ENCODE measurements around the gene ZNF692. TPM values are rescaled to one million over a fixed set of nuclear protein-coding genes. Genes with fewer than 3 reads are reported as not detected.

ZNF692 gene
- total RNA-seq, 4 donors from 2014 or later: 21.2 to 43.5 (median 29.2) TPM

- intact Hi-C loops (cut with DNase I; ENCODE audit: low total_unique reads): no loop called here
- Histone ChIP-seq H3K9me3 (no peaks in the 10 kb centered on the region), H3K27me3 (no peaks in the 10 kb centered on the region), H3K27ac (peak overlapping the region in 1 of 2 donors; percentile 95), H3K36me3 (no peaks in the 10 kb centered on the region), H3K4me3 (no peak overlapping the region), H3K4me1 (peaks cover 0 to 7% of the 10 kb centered on the region in 2 donors)
- no peak for TF ChIP-seq CTCF (IDR thresholded peaks at IDR 0.05)
- DNase-seq: no peak
Measured at GRCh38 chr1:248857201-248857600, 1.7 kb downstream of the ZNF692 start.

- Histone ChIP-seq H3K4me3 (no peak overlapping the region), H3K4me1 (peaks cover 0 to 7% of the 10 kb centered on the region in 2 donors), H3K36me3 (no peaks in the 10 kb centered on the region), H3K27me3 (no peaks in the 10 kb centered on the region), H3K9me3 (no peaks in the 10 kb centered on the region), H3K27ac (no peak overlapping the region)
- TF ChIP-seq CTCF (IDR thresholded peaks at IDR 0.05): no peak
- TF ChIP-seq POLR2A (IDR thresholded peaks at IDR 0.05): no peak
- DNase-seq: no peak
- intact Hi-C loops (cut with DNase I; ENCODE audit: low total_unique reads): no loop called here
Measured at GRCh38 chr1:248856176-248856575, 2.7 kb downstream of the ZNF692 start.

GRCh38 chr1:248855580-248855979 is 3.3 kb downstream of the ZNF692 start:
- intact Hi-C loops (cut with DNase I; ENCODE audit: low total_unique reads): no loop called here

GRCh38 chr1:248853663-248854375 is 5.1 kb downstream of the ZNF692 start:
- intact Hi-C loops (cut with DNase I; ENCODE audit: low total_unique reads): no loop called here
- no peaks in the 10 kb centered on the region for H3K9me3 ChIP-seq
- no peaks in the 10 kb centered on the region for H3K36me3 ChIP-seq
- H3K27me3 ChIP-seq: no peaks in the 10 kb centered on the region
- TF ChIP-seq POLR2A (IDR thresholded peaks at IDR 0.05) (no peak), CTCF (IDR thresholded peaks at IDR 0.05) (no peak)
- H3K4me3 ChIP-seq: no peak overlapping the region
- no peak overlapping the region for H3K27ac ChIP-seq
- H3K4me1 ChIP-seq: peaks cover 0 to 7% of the 10 kb centered on the region in 2 donors
- DNase-seq: no peak

More at GRCh38 chr1:248855580-248855979, 3.3 kb downstream of the ZNF692 start:
- TF ChIP-seq CTCF (IDR thresholded peaks at IDR 0.05): no peak
- TF ChIP-seq POLR2A (IDR thresholded peaks at IDR 0.05): no peak
- Histone ChIP-seq H3K4me3 (no peak overlapping the region), H3K9me3 (no peaks in the 10 kb centered on the region), H3K27ac (no peak overlapping the region), H3K36me3 (no peaks in the 10 kb centered on the region), H3K4me1 (peaks cover 0 to 7% of the 10 kb centered on the region in 2 donors), H3K27me3 (no peaks in the 10 kb centered on the region)
- no peak for DNase-seq

GRCh38 chr1:248852481-248853405 is 6.1 kb downstream of the ZNF692 start:
- Histone ChIP-seq H3K9me3 (no peaks in the 10 kb centered on the region), H3K27ac (no peak overlapping the region), H3K36me3 (no peaks in the 10 kb centered on the region), H3K4me1 (peaks cover 0 to 7% of the 10 kb centered on the region in 2 donors), H3K27me3 (no peaks in the 10 kb centered on the region), H3K4me3 (no peak overlapping the region)
- TF ChIP-seq POLR2A (IDR thresholded peaks at IDR 0.05) (no peak), CTCF (IDR thresholded peaks at IDR 0.05) (no peak)
- DNase-seq: no peak
- intact Hi-C loops (cut with DNase I; ENCODE audit: low total_unique reads): no loop called here
